ENCODE results near the gene LTBP3. TPM values are rescaled to one million over a fixed set of nuclear protein-coding genes. Genes with fewer than 3 reads are reported as not detected.

The LTBP3 gene
- polyA plus RNA-seq, 1 of the 3 experiments (the other 2 are of a cell fraction), result 167 TPM

GRCh38 chr11:65498977-65499712 lies 59.0 kb downstream of the LTBP3 start, which contains the start of gene MALAT1:
Gene MALAT1, plus strand, starts transcription at chr11:65499045.
- Histone ChIP-seq H3K79me2 (ENCODE audit: insufficient read depth) (peaks cover 95% of the 10 kb centered on the region), H3K27ac (ENCODE audit: low read depth in 2 of 2, low read length in 1 of 2) (peak within 1 kb of the TSS; percentile 99 to 100), H3K4me1 (ENCODE audit: control insufficient read depth in 1 of 2, insufficient read depth in 2 of 2, low read depth in 1 of 2, low read length in 1 of 2) (peaks cover 18% of the 10 kb centered on the region in 2 experiments), H2AFZ (ENCODE audit: low read depth) (no peak within 1 kb of the TSS), H4K20me1 (ENCODE audit: insufficient read depth) (peaks cover 52% of the 10 kb centered on the region), H3K4me2 (peak within 1 kb of the TSS; percentile 96), H3K27me3 (ENCODE audit: insufficient read depth) (no peaks in the 10 kb centered on the region), H3K9me2 (no peaks in the 10 kb centered on the region), H3K36me3 (replicated peaks in 1 of 2; ENCODE audit: control insufficient read depth in 1 of 2, insufficient read depth in 2 of 2, low read length in 1 of 2) (peaks cover 40 to 51% of the 10 kb centered on the region in 2 experiments), H3F3A (replicated peaks; ENCODE audit: insufficient read depth) (peaks cover 78% of the 10 kb centered on the region), H3K4me3 (ENCODE audit: low read depth in 2 of 2, low read length in 1 of 2) (peak within 1 kb of the TSS; percentile 84 to 87), H3K9me3 (no peaks in the 10 kb centered on the region), H3K9ac (peak within 1 kb of the TSS; percentile 100)
- ChIA-PET POLR2A (interaction anchor here (0.9 to 26.8 kb wide), 22 partner anchors 8 to 373 kb away, joined by 3 to 1027 read pairs (median 5); partner anchors contain the start of genes DPF2, FAM89B, NEAT1 and PCNX3), CTCF (interaction anchor here (0.6 to 5.9 kb wide), 13 partner anchors 10 to 133 kb away, joined by 3 to 78 read pairs (median 8); partner anchors contain the start of gene NEAT1)
- peak; percentile 70 for DNase-seq
- WGBS (ENCODE audit: low lambda C conversion rate), result under 1% methylated on average over 24 of the region's 24 CpGs
- TF ChIP-seq RCOR1 (IDR thresholded peaks at IDR 0.05; ENCODE audit: low read length), result peak; percentile 62
- peak; percentile 76; the same call in 1 of the 2 replicates for TF ChIP-seq MXI1 (IDR thresholded peaks at IDR 0.05; ENCODE audit: low read depth, low read length)
- TF ChIP-seq IRF3 (IDR thresholded peaks at IDR 0.05; ENCODE audit: low read depth, low read length), result no peak
- TF ChIP-seq, protein P1, sequence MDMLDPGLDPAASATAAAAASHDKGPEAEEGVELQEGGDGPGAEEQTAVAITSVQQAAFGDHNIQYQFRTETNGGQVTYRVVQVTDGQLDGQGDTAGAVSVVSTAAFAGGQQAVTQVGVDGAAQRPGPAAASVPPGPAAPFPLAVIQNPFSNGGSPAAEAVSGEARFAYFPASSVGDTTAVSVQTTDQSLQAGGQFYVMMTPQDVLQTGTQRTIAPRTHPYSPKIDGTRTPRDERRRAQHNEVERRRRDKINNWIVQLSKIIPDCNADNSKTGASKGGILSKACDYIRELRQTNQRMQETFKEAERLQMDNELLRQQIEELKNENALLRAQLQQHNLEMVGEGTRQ (IDR thresholded peaks at IDR 0.05; ENCODE audit: borderline replicate concordance, low read depth, low read length), result no peak
- TF ChIP-seq MAX (IDR thresholded peaks at IDR 0.05; ENCODE audit: low read depth), result peak; percentile 80
- peak; percentile 100 for TF ChIP-seq POLR2AphosphoS5 (IDR thresholded peaks at IDR 0.05; ENCODE audit: low read depth, low read length)
- 0 out of 2 replicates have a peak, but pooled peaks have one; percentile 67 for TF ChIP-seq EZH2phosphoT487 (IDR thresholded peaks at IDR 0.05; ENCODE audit: borderline replicate concordance, low read depth)
- TF ChIP-seq TEAD4 (IDR thresholded peaks at IDR 0.05; ENCODE audit: borderline replicate concordance, insufficient read depth), result peak; percentile 88
- peak; percentile 78 for TF ChIP-seq NFIC (IDR thresholded peaks at IDR 0.05; ENCODE audit: borderline replicate concordance)
- no peak for TF ChIP-seq NRF1 (IDR thresholded peaks at IDR 0.05; ENCODE audit: low read depth, low read length)
- peak; percentile 89 for TF ChIP-seq MEF2A (IDR thresholded peaks at IDR 0.05; ENCODE audit: borderline replicate concordance, low read depth)
- TF ChIP-seq SMC3 (IDR thresholded peaks at IDR 0.05; ENCODE audit: low read depth, low read length), result peak; percentile 23; the same call in 1 of the 2 replicates
- TF ChIP-seq ELF1 (IDR thresholded peaks at IDR 0.05), result peak; percentile 35; the same call in 1 of the 2 replicates
- peak; percentile 65; the same call in 1 of the 2 replicates for TF ChIP-seq RXRA (IDR thresholded peaks at IDR 0.05; ENCODE audit: borderline replicate concordance, low read depth)
- peak; percentile 13; the same call in 1 of the 2 replicates for TF ChIP-seq GATA2 (CRISPR knock-in tag; IDR thresholded peaks at IDR 0.05)
- no peak for TF ChIP-seq YY1 (IDR thresholded peaks at IDR 0.05; ENCODE audit: low read depth)
- TF ChIP-seq JUND (IDR thresholded peaks at IDR 0.05), result peak; percentile 77
- TF ChIP-seq FOSL2 (IDR thresholded peaks at IDR 0.05; ENCODE audit: borderline replicate concordance, low read depth), result peak; percentile 58; the same call in 1 of the 2 replicates
- TF ChIP-seq, protein P2, sequence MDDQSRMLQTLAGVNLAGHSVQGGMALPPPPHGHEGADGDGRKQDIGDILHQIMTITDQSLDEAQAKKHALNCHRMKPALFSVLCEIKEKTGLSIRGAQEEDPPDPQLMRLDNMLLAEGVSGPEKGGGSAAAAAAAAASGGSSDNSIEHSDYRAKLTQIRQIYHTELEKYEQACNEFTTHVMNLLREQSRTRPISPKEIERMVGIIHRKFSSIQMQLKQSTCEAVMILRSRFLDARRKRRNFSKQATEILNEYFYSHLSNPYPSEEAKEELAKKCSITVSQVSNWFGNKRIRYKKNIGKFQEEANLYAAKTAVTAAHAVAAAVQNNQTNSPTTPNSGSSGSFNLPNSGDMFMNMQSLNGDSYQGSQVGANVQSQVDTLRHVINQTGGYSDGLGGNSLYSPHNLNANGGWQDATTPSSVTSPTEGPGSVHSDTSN (IDR thresholded peaks at IDR 0.05), result peak; percentile 93
- peak; percentile 73 for TF ChIP-seq ZBTB33 (IDR thresholded peaks at IDR 0.05; ENCODE audit: borderline replicate concordance, low read depth)
- peak; percentile 16; the same call in 1 of the 2 replicates for TF ChIP-seq GABPA (IDR thresholded peaks at IDR 0.05; ENCODE audit: low read depth)
- TF ChIP-seq TCF12 (IDR thresholded peaks at IDR 0.05), result peak; percentile 70
- no peak for TF ChIP-seq RAD21 (IDR thresholded peaks at IDR 0.05; ENCODE audit: low read length)
- peak; percentile 98 for TF ChIP-seq CHD2 (IDR thresholded peaks at IDR 0.05; ENCODE audit: low read length, partially characterized antibody)
- TF ChIP-seq EP300 (IDR thresholded peaks at IDR 0.05; ENCODE audit: borderline replicate concordance in 1 of 2, low read depth in 1 of 2, low read length in 1 of 2), result peak; percentile 66 to 82; a peak in 2 of 4 replicates
- TF ChIP-seq, protein P3, sequence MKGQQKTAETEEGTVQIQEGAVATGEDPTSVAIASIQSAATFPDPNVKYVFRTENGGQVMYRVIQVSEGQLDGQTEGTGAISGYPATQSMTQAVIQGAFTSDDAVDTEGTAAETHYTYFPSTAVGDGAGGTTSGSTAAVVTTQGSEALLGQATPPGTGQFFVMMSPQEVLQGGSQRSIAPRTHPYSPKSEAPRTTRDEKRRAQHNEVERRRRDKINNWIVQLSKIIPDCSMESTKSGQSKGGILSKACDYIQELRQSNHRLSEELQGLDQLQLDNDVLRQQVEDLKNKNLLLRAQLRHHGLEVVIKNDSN (IDR thresholded peaks at IDR 0.05; ENCODE audit: borderline replicate concordance, low read depth), result no peak
- TF ChIP-seq FOXM1 (IDR thresholded peaks at IDR 0.05; ENCODE audit: low read depth), result peak; percentile 70; the same call in 1 of the 2 replicates
